HepG2 (cell line): ENCODE data around the gene JAKMIP2. TPM values are rescaled to one million over a fixed set of nuclear protein-coding genes. Genes with fewer than 3 reads are reported as not detected.
A peak's percentile ranks its signal among the peaks of the same experiment; 100 is the strongest.

Experiments used
- EP300 ChIP-seq, 3 experiments: sonication (generic) in 1 of 3; formaldehyde crosslinking in 1 of 3; IDR thresholded peaks; 2 replicates each; pipeline versions ENCODE4 v1.5.1 to v1.6.1; 2011 to 2020; ENCODE audit warnings: low read depth in 2 of 3, low read length in 2 of 3, borderline replicate concordance in 1 of 3, improper control_type of control experiment in 1 of 3, mild to moderate bottlenecking in 1 of 3, missing genetic modification reagents in 1 of 3, moderate library complexity in 1 of 3
- FOXA3 ChIP-seq: IDR thresholded peaks from 2 replicates; pipeline ENCODE4 v1.6.1; 2016; ENCODE audit warnings: missing genetic modification reagents, missing compliant biosample characterization
- HNF4A ChIP-seq: sonication (generic); formaldehyde crosslinking; IDR thresholded peaks from 2 replicates; pipeline ENCODE4 v1.4.0; 2020; ENCODE audit warnings: missing genetic modification reagents
- LCORL ChIP-seq, 2 experiments: fragments of 450-650 bp in 1 of 2; sonication (generic) in 1 of 2; formaldehyde crosslinking in 1 of 2; IDR thresholded peaks; 2 replicates each; pipeline versions ENCODE4 v1.5.0 to v1.6.1; 2017 to 2020; ENCODE audit warnings: antibody characterized with exemption in 1 of 2, missing genetic modification reagents in 1 of 2
- NCOR1 ChIP-seq: fragments of 200-600 bp; sonication (generic); IDR thresholded peaks from 2 replicates; pipeline ENCODE4 v1.7.0; 2017; ENCODE audit warnings: antibody characterized with exemption, low read length, borderline replicate concordance
- PAF1 ChIP-seq: IDR thresholded peaks from 2 replicates; pipeline ENCODE4 v1.6.1; 2016; ENCODE audit warnings: missing genetic modification reagents, missing compliant biosample characterization
- SALL2 ChIP-seq: sonication (generic); formaldehyde crosslinking; IDR thresholded peaks from 2 replicates; pipeline ENCODE4 v1.8.1; 2023; ENCODE audit warnings: mild to moderate bottlenecking, missing genetic modification reagents, inconsistent platforms
- SMYD3 ChIP-seq: sonication (generic); formaldehyde crosslinking; IDR thresholded peaks from 2 replicates; pipeline ENCODE4 v1.8.1; 2023; ENCODE audit warnings: mild to moderate bottlenecking, missing genetic modification reagents
- USF2 ChIP-seq, 2 experiments: sonication (generic) in 1 of 2; formaldehyde crosslinking in 1 of 2; IDR thresholded peaks; 2 replicates each; pipeline versions ENCODE4 v1.5.1 to v1.6.1; 2011 to 2020; ENCODE audit warnings: borderline replicate concordance in 1 of 2, low read depth in 1 of 2, low read length in 1 of 2, mild to moderate bottlenecking in 1 of 2, missing genetic modification reagents in 1 of 2, moderate library complexity in 1 of 2
- YEATS4 ChIP-seq: sonication (generic); formaldehyde crosslinking; IDR thresholded peaks from 2 replicates; pipeline ENCODE4 v1.4.0; 2020; ENCODE audit warnings: missing genetic modification reagents, borderline replicate concordance
- ZBTB10 ChIP-seq: sonication (generic); formaldehyde crosslinking; IDR thresholded peaks from 2 replicates; pipeline ENCODE4 v1.4.0; 2020; ENCODE audit warnings: missing genetic modification reagents, borderline replicate concordance
- ZC3H13 ChIP-seq: sonication (generic); formaldehyde crosslinking; IDR thresholded peaks from 2 replicates; pipeline ENCODE4 v1.8.1; 2023; ENCODE audit warnings: mild to moderate bottlenecking, missing genetic modification reagents, moderate library complexity
- ZFAT ChIP-seq: sonication (generic); formaldehyde crosslinking; conservative IDR thresholded peaks from 2 replicates; pipeline ENCODE4 v1.8.1; 2023; ENCODE audit warnings: missing genetic modification reagents, inconsistent platforms
- ZFP82 ChIP-seq: sonication (generic); formaldehyde crosslinking; IDR thresholded peaks from 2 replicates; pipeline ENCODE4 v1.5.1; 2020; ENCODE audit warnings: mild to moderate bottlenecking, missing genetic modification reagents, borderline replicate concordance
- ZNF121 ChIP-seq: sonication (generic); formaldehyde crosslinking; IDR thresholded peaks from 2 replicates; pipeline ENCODE4 v1.5.0; 2020; ENCODE audit warnings: mild to moderate bottlenecking, missing genetic modification reagents
- ZNF292 ChIP-seq: sonication (generic); formaldehyde crosslinking; IDR thresholded peaks from 2 replicates; pipeline ENCODE4 v1.8.1; 2022; ENCODE audit warnings: mild to moderate bottlenecking, low read depth, missing genetic modification reagents, borderline replicate concordance
- ZNF331 ChIP-seq: sonication (generic); formaldehyde crosslinking; IDR thresholded peaks from 2 replicates; pipeline ENCODE4 v1.4.0; 2020; ENCODE audit warnings: missing genetic modification reagents
- ZNF350 ChIP-seq: sonication (generic); formaldehyde crosslinking; IDR thresholded peaks from 2 replicates; pipeline ENCODE4 v1.4.0; 2020; ENCODE audit warnings: mild to moderate bottlenecking, low read depth, missing genetic modification reagents, borderline replicate concordance
- ZNF441 ChIP-seq: sonication (generic); formaldehyde crosslinking; IDR thresholded peaks from 2 replicates; pipeline ENCODE4 v1.7.0; 2021; ENCODE audit warnings: missing genetic modification reagents, borderline replicate concordance
- ZNF460 ChIP-seq: sonication (generic); formaldehyde crosslinking; IDR thresholded peaks from 2 replicates; pipeline ENCODE4 v1.5.1; 2020; ENCODE audit warnings: missing genetic modification reagents, mild to moderate bottlenecking, borderline replicate concordance
- ZNF674 ChIP-seq: sonication (generic); formaldehyde crosslinking; IDR thresholded peaks from 2 replicates; pipeline ENCODE4 v1.5.0; 2020; ENCODE audit warnings: low read depth, mild to moderate bottlenecking, missing genetic modification reagents
- ZNF784 ChIP-seq: sonication (generic); formaldehyde crosslinking; IDR thresholded peaks from 2 replicates; pipeline ENCODE4 v1.5.1; 2020; ENCODE audit warnings: missing genetic modification reagents, mild to moderate bottlenecking, borderline replicate concordance
- ZNF839 ChIP-seq: sonication (generic); formaldehyde crosslinking; IDR thresholded peaks from 2 replicates; pipeline ENCODE4 v1.4.0; 2020; ENCODE audit warnings: missing genetic modification reagents, mild to moderate bottlenecking, borderline replicate concordance
- polyA plus RNA-seq, 8 experiments: library from polyadenylated mRNA; depleted of rRNA in 3 of 8; stranded (reverse) in 7 of 8; unstranded in 1 of 8; fragments of >200 nt; fragmentation: Illumina TruSeq in 4 of 8; extraction: Trizol in 4 of 8; gene quantifications; 2 replicates each; pipeline versions ENCODE4 v1.2.1 to v1.2.3, GENCODE V29; 2011 to 2016; ENCODE audit warnings: low read depth in 4 of 8, missing spikeins in 1 of 8, mixed read lengths in 1 of 8; ENCODE audit not compliant: insufficient read depth in 1 of 8
- total RNA-seq, 5 experiments: library from RNA; depleted of rRNA; stranded (reverse); fragments of >200 nt; fragmentation: Illumina TruSeq; extraction: Trizol; gene quantifications; 2 replicates each; pipeline ENCODE4 v1.2.3, GENCODE V29; 2016; ENCODE audit warnings: low read depth in 1 of 5

The JAKMIP2 gene
- total and polyA plus RNA-seq, 2 of the 13 experiments (the other 11 are each of a cell fraction or from before 2014, with no cell fraction given): 0.04 to 2.1 TPM

- peak; percentile 73; the same call in 1 of the 2 replicates for TF ChIP-seq NCOR1
- TF ChIP-seq FOXA3 (CRISPR knock-in tag): peak; percentile 57
- no peak for TF ChIP-seq ZNF350 (CRISPR knock-in tag)
- TF ChIP-seq ZBTB10 (CRISPR knock-in tag): no peak
- TF ChIP-seq ZNF292 (CRISPR knock-in tag): no peak
- no peak for TF ChIP-seq ZC3H13 (CRISPR knock-in tag)
- TF ChIP-seq PAF1 (CRISPR knock-in tag): no peak
- no peak for TF ChIP-seq YEATS4
- TF ChIP-seq ZNF121 (CRISPR knock-in tag): no peak
- TF ChIP-seq ZNF331: no peak
- no peak for TF ChIP-seq ZNF674 (CRISPR knock-in tag)
- no peak for TF ChIP-seq ZNF460 (CRISPR knock-in tag)
- TF ChIP-seq ZNF839 (CRISPR knock-in tag): no peak
- TF ChIP-seq USF2 (IDR thresholded peaks at IDR 0.05; ENCODE audit: low read depth, low read length): no peak
- no peak for TF ChIP-seq USF2 (CRISPR knock-in tag; IDR thresholded peaks at IDR 0.05; ENCODE audit: borderline replicate concordance)
- no peak for TF ChIP-seq ZNF784 (CRISPR knock-in tag)
- no peak for TF ChIP-seq SMYD3 (CRISPR knock-in tag)
- TF ChIP-seq EP300 (IDR thresholded peaks at IDR 0.05; ENCODE audit: low read depth in 2 of 2, low read length in 2 of 2): peak in 1 of 2 experiments; percentile 68; a peak in 2 of 4 replicates
- no peak for TF ChIP-seq EP300 (CRISPR knock-in tag; IDR thresholded peaks at IDR 0.05; ENCODE audit: borderline replicate concordance)
- TF ChIP-seq LCORL (IDR thresholded peaks at IDR 0.05): no peak
- no peak for TF ChIP-seq LCORL (CRISPR knock-in tag; IDR thresholded peaks at IDR 0.05)
- no peak for TF ChIP-seq ZFP82
- peak; percentile 83 for TF ChIP-seq HNF4A (CRISPR knock-in tag)
- no peak for TF ChIP-seq ZFAT (CRISPR knock-in tag)
- TF ChIP-seq SALL2: no peak
- no peak for TF ChIP-seq ZNF441 (CRISPR knock-in tag)
Measured at GRCh38 chr5:147659166-147659929, 123.2 kb downstream of the JAKMIP2 start (continued).
